SJSA1 (cell line): Measurements from ENCODE around the gene SERPINA4. TPM values are rescaled to one million over a fixed set of nuclear protein-coding genes. Genes with fewer than 3 reads are reported as not detected.
"Not testable (repeated sequence)": the region's sequence is repeated elsewhere in the genome, so short reads cannot be mapped to it uniquely, and the experiment has no call there.

Experiments
- DNase-seq, 2 experiments: peaks; one replicate each; pipeline ENCODE4 v3.0.0-alpha.2; 2015 to 2020; ENCODE audit warnings: low spot score in 2 of 2, low read depth in 1 of 2
- H3K27ac ChIP-seq: fragments of 250-450 bp; sonication (Bioruptor Pico); 2 replicates; pipeline ENCODE4 v1.5.1; 2020; ENCODE audit warnings: mild to moderate bottlenecking, moderate library complexity
- H3K27me3 ChIP-seq: fragments of 250-450 bp; sonication (Bioruptor Pico); replicated peaks from 2 replicates; pipeline ENCODE4 v1.5.1; 2020; ENCODE audit warnings: mild to moderate bottlenecking, moderate library complexity
- H3K36me3 ChIP-seq: fragments of 250-450 bp; sonication (Bioruptor Pico); 2 replicates; pipeline ENCODE4 v1.5.1; 2020; ENCODE audit warnings: mild to moderate bottlenecking
- H3K4me1 ChIP-seq: fragments of 250-450 bp; sonication (Bioruptor Pico); replicated peaks from 2 replicates; pipeline ENCODE4 v1.6.1; 2021; ENCODE audit warnings: mild to moderate bottlenecking
- H3K4me3 ChIP-seq: fragments of 250-450 bp; sonication (Bioruptor Pico); 2 replicates; pipeline ENCODE4 v1.5.1; 2020; ENCODE audit warnings: mild to moderate bottlenecking
- H3K9me3 ChIP-seq: fragments of 250-450 bp; sonication (Bioruptor Pico); replicated peaks from 2 replicates; pipeline ENCODE4 v1.5.1; 2020; ENCODE audit warnings: mild to moderate bottlenecking
- total RNA-seq: library from RNA; depleted of rRNA; stranded (reverse); fragments of >200 nt; shearing (Covaris generic); gene quantifications from 2 replicates; pipeline ENCODE4 v1.2.3, GENCODE V29; 2014

Gene SERPINA4
- total RNA-seq, 1 experiment from 2014 or later = not detected

GRCh38 chr14:94569381-94570001, 8.2 kb downstream of the SERPINA4 start:
- H3K27me3 ChIP-seq = no peaks in the 10 kb centered on the region
- H3K4me3 ChIP-seq = no peak overlapping the region
- no peaks in the 10 kb centered on the region for H3K36me3 ChIP-seq
- no peak for DNase-seq
- H3K4me1 ChIP-seq = no peaks in the 10 kb centered on the region
- no peaks in the 10 kb centered on the region for H3K9me3 ChIP-seq
- no peak overlapping the region for H3K27ac ChIP-seq

DNA sequence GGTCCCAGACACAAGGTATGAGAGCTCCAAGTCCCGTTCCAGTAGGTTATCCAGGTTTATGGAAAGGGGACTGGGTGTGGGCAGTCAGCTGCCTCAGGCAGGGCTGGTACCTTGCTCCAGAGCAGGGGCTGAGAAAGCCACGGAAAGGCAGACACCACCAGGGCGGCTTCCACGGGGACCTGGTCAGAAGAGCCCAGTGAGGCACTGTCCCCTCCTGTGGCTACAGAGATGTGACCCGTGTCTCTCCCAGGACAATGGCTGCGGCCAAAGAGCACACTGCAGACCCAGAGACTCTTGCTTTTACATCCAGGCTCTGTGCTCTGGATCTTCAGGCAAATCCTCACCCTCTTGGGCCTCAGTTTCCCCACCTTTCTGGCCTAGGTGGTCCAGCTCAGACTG, 8.8 kb downstream of the SERPINA4 start:
- no peak for DNase-seq
- Histone ChIP-seq H3K27ac (no peak overlapping the region), H3K4me1 (no peaks in the 10 kb centered on the region), H3K36me3 (no peaks in the 10 kb centered on the region), H3K9me3 (no peaks in the 10 kb centered on the region), H3K27me3 (no peaks in the 10 kb centered on the region), H3K4me3 (no peak overlapping the region)

- no peak overlapping the region for H3K4me3 ChIP-seq
- H3K4me1 ChIP-seq = no peaks in the 10 kb centered on the region
- H3K27me3 ChIP-seq = no peaks in the 10 kb centered on the region
- no peaks in the 10 kb centered on the region for H3K36me3 ChIP-seq
- H3K27ac ChIP-seq = no peak overlapping the region
- no peak for DNase-seq
- H3K9me3 ChIP-seq = no peaks in the 10 kb centered on the region
These were observed 9.2 kb downstream of the SERPINA4 start for GRCh38 chr14:94570440-94570839.

- H3K9me3 ChIP-seq = no peaks in the 10 kb centered on the region
- H3K36me3 ChIP-seq = no peaks in the 10 kb centered on the region
- H3K27me3 ChIP-seq = no peaks in the 10 kb centered on the region
- no peak overlapping the region for H3K4me3 ChIP-seq
- peaks cover 6% of the 10 kb centered on the region; the same call in 1 of the 2 replicates for H3K4me1 ChIP-seq
- no peak overlapping the region for H3K27ac ChIP-seq
- no peak for DNase-seq
These were observed 10.2 kb downstream of the SERPINA4 start for GRCh38 chr14:94571395-94571794.

GRCh38 chr14:94571950-94572349, 10.7 kb downstream of the SERPINA4 start:
- H3K36me3 ChIP-seq = no peaks in the 10 kb centered on the region
- DNase-seq = no peak
- no peak overlapping the region for H3K27ac ChIP-seq
- peaks cover 6% of the 10 kb centered on the region; the same call in 1 of the 2 replicates for H3K4me1 ChIP-seq
- H3K4me3 ChIP-seq = no peak overlapping the region
- H3K9me3 ChIP-seq = no peaks in the 10 kb centered on the region
- no peaks in the 10 kb centered on the region for H3K27me3 ChIP-seq

DNA sequence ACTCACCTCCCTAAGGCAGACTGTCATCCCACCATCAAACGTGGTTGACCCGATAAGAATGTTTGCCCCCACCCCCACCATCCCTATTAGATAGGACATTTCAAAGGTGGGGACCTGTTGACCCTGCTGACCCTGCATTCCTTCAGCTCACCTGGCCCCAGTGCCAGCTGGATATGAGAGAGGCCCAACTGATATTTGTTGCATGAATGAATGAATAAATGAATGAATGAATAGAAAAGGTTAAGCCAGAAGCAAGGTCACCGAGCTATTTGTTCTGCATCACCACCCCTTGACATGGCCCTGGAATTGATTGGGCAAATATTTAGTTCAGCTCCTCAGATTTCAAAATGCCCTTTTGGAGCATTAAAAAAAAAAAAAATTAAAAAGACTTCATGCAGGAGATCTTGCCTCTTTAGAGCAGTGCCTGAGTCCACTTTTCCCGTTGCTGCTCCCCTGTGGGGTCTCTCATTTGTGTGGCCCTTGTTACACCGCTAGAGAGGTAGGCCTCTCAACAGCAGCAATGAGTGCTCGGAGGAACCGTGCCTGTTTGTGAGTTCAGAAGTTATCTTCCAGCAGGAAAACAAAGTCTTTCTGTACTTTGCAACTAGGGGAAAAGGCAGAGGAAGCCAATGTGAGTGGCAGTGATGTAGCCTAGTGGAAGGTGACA, 11.5 kb downstream of the SERPINA4 start:
- Histone ChIP-seq H3K4me3 (no peak overlapping the region), H3K27ac (no peak overlapping the region), H3K9me3 (no peaks in the 10 kb centered on the region), H3K4me1 (peaks cover 6% of the 10 kb centered on the region; the same call in 1 of the 2 replicates), H3K36me3 (no peaks in the 10 kb centered on the region), H3K27me3 (no peaks in the 10 kb centered on the region)
- DNase-seq = no peak

- Histone ChIP-seq H3K27ac (no peak overlapping the region), H3K9me3 (no peaks in the 10 kb centered on the region), H3K4me1 (peaks cover 6% of the 10 kb centered on the region; the same call in 1 of the 2 replicates), H3K27me3 (no peaks in the 10 kb centered on the region), H3K4me3 (no peak overlapping the region), H3K36me3 (no peaks in the 10 kb centered on the region)
- DNase-seq = no peak
These were observed 12.4 kb downstream of the SERPINA4 start for GRCh38 chr14:94573475-94574277.

DNA sequence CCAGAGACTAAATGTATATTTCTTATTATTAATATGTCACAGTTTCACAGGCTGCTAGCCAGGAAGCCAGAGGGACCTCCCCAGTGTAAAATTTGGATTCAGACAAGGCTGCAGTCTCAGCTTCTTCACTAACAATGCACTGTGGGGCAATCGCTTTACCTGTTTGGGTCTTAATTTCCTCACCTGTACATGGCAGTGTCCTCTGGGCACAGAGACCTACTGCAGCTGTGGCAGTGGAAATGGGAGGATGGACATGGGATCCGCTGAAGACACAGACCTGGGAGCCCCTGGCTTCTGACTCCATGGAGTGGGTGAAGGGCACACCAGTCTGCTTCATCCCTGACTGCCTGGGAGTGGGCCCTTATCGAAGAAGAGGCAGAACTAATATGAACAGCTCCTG, 13.1 kb downstream of the SERPINA4 start:
- H3K27me3 ChIP-seq = no peaks in the 10 kb centered on the region
- H3K4me3 ChIP-seq = no peak overlapping the region
- H3K36me3 ChIP-seq = no peaks in the 10 kb centered on the region
- H3K4me1 ChIP-seq = peaks cover 6% of the 10 kb centered on the region; the same call in 1 of the 2 replicates
- no peak for DNase-seq
- H3K9me3 ChIP-seq = no peaks in the 10 kb centered on the region
- H3K27ac ChIP-seq = no peak overlapping the region

- Histone ChIP-seq H3K9me3 (no peaks in the 10 kb centered on the region), H3K4me1 (peaks cover 6% of the 10 kb centered on the region; the same call in 1 of the 2 replicates), H3K36me3 (no peaks in the 10 kb centered on the region), H3K27ac (no peak overlapping the region), H3K4me3 (no peak overlapping the region), H3K27me3 (no peaks in the 10 kb centered on the region)
- DNase-seq = no peak
These were observed 14.7 kb downstream of the SERPINA4 start for GRCh38 chr14:94575730-94576585.

GRCh38 chr14:94577472-94577871, 16.2 kb downstream of the SERPINA4 start:
- H3K27ac ChIP-seq, H3K9me3 ChIP-seq, H3K36me3 ChIP-seq, H3K27me3 ChIP-seq, DNase-seq, H3K4me3 ChIP-seq: not testable (repeated sequence)
- H3K4me1 ChIP-seq = peaks cover 12% of the 10 kb centered on the region; the same call in 1 of the 2 replicates

DNA sequence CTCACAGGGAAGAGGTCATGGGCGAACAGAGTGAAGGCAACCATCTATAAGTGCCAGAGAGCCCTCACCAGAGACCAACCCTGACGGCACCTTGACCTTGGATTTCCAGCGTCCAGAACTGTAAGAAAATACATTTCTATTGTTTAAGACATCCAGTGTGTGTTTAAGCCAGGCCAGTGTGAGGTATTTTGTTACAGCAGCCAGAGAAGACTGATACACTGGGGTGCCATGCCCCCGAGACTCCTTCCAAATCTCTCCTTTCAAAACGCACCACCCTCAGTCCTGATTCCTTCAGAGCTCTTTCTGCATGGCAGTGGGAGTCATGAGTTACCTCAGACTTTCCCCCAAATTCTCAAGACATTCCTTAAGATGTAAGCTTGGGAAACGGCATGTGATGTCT, 17.5 kb downstream of the SERPINA4 start:
- Histone ChIP-seq H3K27me3 (no peaks in the 10 kb centered on the region), H3K27ac (no peak overlapping the region), H3K4me1 (peaks cover 12% of the 10 kb centered on the region; the same call in 1 of the 2 replicates), H3K9me3 (no peaks in the 10 kb centered on the region), H3K36me3 (no peaks in the 10 kb centered on the region), H3K4me3 (no peak overlapping the region)
- no peak for DNase-seq

GRCh38 chr14:94581127-94581999, 20.1 kb downstream of the SERPINA4 start, which contains the start of gene SERPINA5:
Gene SERPINA5 (plus strand): TSS chr14:94581426. CDS start chr14:94587363, 5,937 bp downstream.
- no peaks in the 10 kb centered on the region for H3K27me3 ChIP-seq
- H3K4me1 ChIP-seq = 0 out of 2 replicates have a peak, but pooled peaks cover 6% of the 10 kb centered on the region
- H3K27ac ChIP-seq = no peak within 1 kb of the TSS
- no peaks in the 10 kb centered on the region for H3K36me3 ChIP-seq
- H3K9me3 ChIP-seq = no peaks in the 10 kb centered on the region
- H3K4me3 ChIP-seq = no peak within 1 kb of the TSS
- peak in 1 of 2 experiments; percentile 56 for DNase-seq
